GM12878 (cell line): ENCODE measurements around the gene HMGN3. TPM values are rescaled to one million over a fixed set of nuclear protein-coding genes. Genes with fewer than 3 reads are reported as not detected.

Experiments
- ATAC-seq: fragments of 200-7000 bp; cut with Tn5 transposase; 3 replicates; pipeline ENCODE4 v1.9.1; 2020; ENCODE audit warnings: mild to moderate bottlenecking, moderate library complexity
- BruUV-seq: library from RNA; stranded (reverse); fragments of 400-500 nt; replicated peaks from 2 replicates; lab custom pipeline; 2021; lab: Mats Ljungman, UMichigan
- CTCF ChIA-PET: fragments of 300-600 bp; sonication (Branson Sonifier 250); formaldehyde crosslinking; extraction: SDS; loops from one replicate; lab custom pipeline; 2021; ENCODE audit warnings: inconsistent platforms; lab: Yijun Ruan, JAX
- POLR2A ChIA-PET: fragments of 350-600 bp; formaldehyde crosslinking; extraction: SDS; loops from one replicate; lab custom pipeline; 2021; ENCODE audit warnings: inconsistent platforms; lab: Charles Lee
- RAD21 ChIA-PET: fragments of 300-600 bp; sonication (Branson Sonifier 250); formaldehyde crosslinking; loops from one replicate; lab custom pipeline; 2023; ENCODE audit warnings: antibody characterized with exemption; ENCODE audit not compliant: unreplicated experiment; lab: Charles Lee
- SMC1A ChIA-PET: fragments of 300-600 bp; sonication (Branson Sonifier 250); formaldehyde crosslinking; loops from one replicate; lab custom pipeline; 2023; ENCODE audit not compliant: unreplicated experiment, uncharacterized antibody; lab: Charles Lee
- DNase-seq: peaks from one replicate; pipeline ENCODE4 v3.0.0-alpha.2; 2011; ENCODE audit warnings: low read depth, low spot score
- FAIRE-seq: peaks from 3 replicates; lab custom pipeline; 2011; peaks lifted over from hg19 to GRCh38; lab: Jason Lieb, UNC
- H2AFZ ChIP-seq: 2 replicates; pipeline ENCODE4 v1.6.0; 2011; ENCODE audit warnings: low read depth, low read length, control low read depth; ENCODE audit not compliant: control insufficient read depth
- H3K27ac ChIP-seq: 2 replicates; pipeline ENCODE4 v1.5.1; 2011; ENCODE audit warnings: control low read depth; ENCODE audit not compliant: control insufficient read depth, insufficient read depth
- H3K27me3 ChIP-seq, 2 experiments: replicated peaks in 1 of 2; 2 replicates each; pipeline versions ENCODE4 v1.6.0 to v1.6.1; 2011; ENCODE audit warnings: low read length in 1 of 2; ENCODE audit not compliant: control insufficient read depth in 2 of 2, insufficient read depth in 2 of 2
- H3K36me3 ChIP-seq, 2 experiments: 2 replicates each; pipeline ENCODE4 v1.5.1; 2011; ENCODE audit warnings: low read length in 1 of 2; ENCODE audit not compliant: control insufficient read depth in 2 of 2, insufficient read depth in 2 of 2
- H3K4me1 ChIP-seq: 2 replicates; pipeline ENCODE4 v1.6.1; 2011; ENCODE audit warnings: mild to moderate bottlenecking, low read length, moderate library complexity, mixed read lengths; ENCODE audit not compliant: control insufficient read depth, insufficient read depth
- H3K4me2 ChIP-seq: 2 replicates; pipeline ENCODE4 v1.6.0; 2011; ENCODE audit warnings: control low read depth; ENCODE audit not compliant: control insufficient read depth, insufficient read depth
- H3K4me3 ChIP-seq: fragments of 200-600 bp; sonication (generic); 2 replicates; pipeline ENCODE4 v1.5.1; 2016
- H3K79me2 ChIP-seq: 2 replicates; pipeline ENCODE4 v1.6.0; 2011; ENCODE audit warnings: low read length; ENCODE audit not compliant: control insufficient read depth, insufficient read depth
- H3K9ac ChIP-seq: 2 replicates; pipeline ENCODE4 v1.8.0; 2011; ENCODE audit warnings: low read length, control low read depth, mixed read lengths; ENCODE audit not compliant: control insufficient read depth, insufficient read depth
- H3K9me3 ChIP-seq: replicated peaks from 3 replicates; pipeline ENCODE4 v1.5.1; 2011; ENCODE audit warnings: mild to moderate bottlenecking, low read length; ENCODE audit not compliant: control insufficient read depth, insufficient read depth
- H4K20me1 ChIP-seq: 2 replicates; pipeline ENCODE4 v1.6.0; 2011; ENCODE audit not compliant: control insufficient read depth, insufficient read depth
- ATF7 ChIP-seq: fragments of 450-650 bp; IDR thresholded peaks from 2 replicates; pipeline ENCODE4 v1.6.1; 2016; ENCODE audit warnings: low read depth, mild to moderate bottlenecking
- ESRRA ChIP-seq: IDR thresholded peaks from 2 replicates; pipeline ENCODE4 v1.6.1; 2012; ENCODE audit warnings: mild to moderate bottlenecking, low read length, improper control_type of control experiment
- EZH2 ChIP-seq: IDR thresholded peaks from 2 replicates; pipeline ENCODE4 v1.6.1; 2012; ENCODE audit warnings: low read depth, mild to moderate bottlenecking, control low read depth, inconsistent platforms, low read length, borderline replicate concordance; ENCODE audit not compliant: control insufficient read depth
- MEF2B ChIP-seq: fragments of 450-650 bp; IDR thresholded peaks from 2 replicates; pipeline ENCODE4 v1.6.1; 2018; ENCODE audit warnings: mild to moderate bottlenecking, moderate library complexity; ENCODE audit not compliant: partially characterized antibody, poor library complexity, severe bottlenecking
- RAD21 ChIP-seq: IDR thresholded peaks from 2 replicates; pipeline ENCODE4 v1.6.1; 2011; ENCODE audit warnings: mild to moderate bottlenecking, low read depth, low read length, moderate library complexity; ENCODE audit not compliant: insufficient read depth
- SREBF1 ChIP-seq: IDR thresholded peaks from 2 replicates; pipeline ENCODE4 v1.6.1; 2012; ENCODE audit warnings: mild to moderate bottlenecking, low read length
- SREBF2 ChIP-seq: IDR thresholded peaks from 2 replicates; pipeline ENCODE4 v1.6.1; 2012; ENCODE audit warnings: mild to moderate bottlenecking, low read length
- TCF12 ChIP-seq: IDR thresholded peaks from 2 replicates; pipeline ENCODE4 v1.6.1; 2011; ENCODE audit warnings: low read depth, mild to moderate bottlenecking, low read length
- YBX1 ChIP-seq: fragments of 450-650 bp; IDR thresholded peaks from 2 replicates; pipeline ENCODE4 v1.6.1; 2016; ENCODE audit warnings: antibody characterized with exemption
- WGBS: methylation state at CpG from one replicate; pipeline ENCODE4 v1.1.6; 2016; ENCODE audit warnings: low lambda C conversion rate; ENCODE audit not compliant: insufficient replicate concordance, insufficient coverage; ENCODE audit errors: missing lambda C conversion rate; 5-methylcytosine and 5-hydroxymethylcytosine counted together
- in situ Hi-C: fragments of 300-500 bp; cut with MboI; formaldehyde crosslinking; loops from 9 replicates; pipeline ENCODE4 v1.14.3; 2018; ENCODE audit warnings: mixed read lengths
- intact Hi-C: fragments of 100-400 bp; cut with micrococcal nuclease; formaldehyde crosslinking; loops from one replicate; pipeline ENCODE4 v1.14.2; 2022; ENCODE audit not compliant: unreplicated experiment
- polyA plus RNA-seq, 11 experiments: library from polyadenylated mRNA; depleted of rRNA in 4 of 11; unstranded in 6 of 11; stranded (reverse) in 5 of 11; fragments of >200 nt; fragmentation: Nextera tagmentation in 4 of 11; fragmentation: Illumina TruSeq in 1 of 11; extraction: Ambion mirVana in 4 of 11; extraction: Trizol in 1 of 11; gene quantifications; 1 replicate in 1 of 11; 2 replicates in 10 of 11; pipeline versions ENCODE4 v1.2.1 to v1.2.3, GENCODE V29; 2011 to 2016; ENCODE audit warnings: inconsistent platforms in 2 of 11, missing spikeins in 2 of 11, low read depth in 1 of 11
- total RNA-seq, 4 experiments: library from RNA; depleted of rRNA in 3 of 4; stranded (reverse); fragments of >200 nt in 3 of 4; fragmentation: Illumina TruSeq in 1 of 4; extraction: Trizol in 1 of 4; gene quantifications; 2 replicates each; pipeline versions ENCODE4 v1.2.1 to v1.2.3, GENCODE V29; 2013 to 2021
- TF ChIP-seq, protein P1 (sequence below): fragments of 450-650 bp; conservative IDR thresholded peaks from 2 replicates; pipeline ENCODE4 v1.6.1; 2017; ENCODE audit warnings: mild to moderate bottlenecking, moderate library complexity
- TF ChIP-seq, protein P2 (sequence below): IDR thresholded peaks from 2 replicates; pipeline ENCODE4 v1.6.1; 2011; ENCODE audit warnings: low read depth, low read length, improper control_type of control experiment, borderline replicate concordance

The HMGN3 gene
- total and polyA plus RNA-seq, 10 of the 15 experiments (the other 5 are each of a cell fraction or from before 2014, with no cell fraction given), result 115 to 496 (median 262) TPM

- no TSS peak for BruUV-seq
- no peak overlapping the region for H3K27ac ChIP-seq
- no peak overlapping the region for H3K4me2 ChIP-seq
- intact Hi-C loops, result no loop called here
- ATAC-seq (peak; percentile 41; the same call in 2 of the 3 replicates), DNase-seq (no peak), FAIRE-seq (no peak)
- no peaks in the 10 kb centered on the region for H3K36me3 ChIP-seq
- no peaks in the 10 kb centered on the region for H3K9me3 ChIP-seq
- ChIA-PET POLR2A (no interaction called here), RAD21 (no interaction called here), CTCF (no interaction called here), SMC1A (interaction anchor here (1.2 kb wide), 1 partner anchor 10 kb away, joined by 4 read pairs; no protein-coding TSS in a partner anchor)
- no peak for TF ChIP-seq RAD21
- TF ChIP-seq MEF2B, result no peak
- no peak for TF ChIP-seq ESRRA
- TF ChIP-seq SREBF1, result no peak
- TF ChIP-seq, protein P1, sequence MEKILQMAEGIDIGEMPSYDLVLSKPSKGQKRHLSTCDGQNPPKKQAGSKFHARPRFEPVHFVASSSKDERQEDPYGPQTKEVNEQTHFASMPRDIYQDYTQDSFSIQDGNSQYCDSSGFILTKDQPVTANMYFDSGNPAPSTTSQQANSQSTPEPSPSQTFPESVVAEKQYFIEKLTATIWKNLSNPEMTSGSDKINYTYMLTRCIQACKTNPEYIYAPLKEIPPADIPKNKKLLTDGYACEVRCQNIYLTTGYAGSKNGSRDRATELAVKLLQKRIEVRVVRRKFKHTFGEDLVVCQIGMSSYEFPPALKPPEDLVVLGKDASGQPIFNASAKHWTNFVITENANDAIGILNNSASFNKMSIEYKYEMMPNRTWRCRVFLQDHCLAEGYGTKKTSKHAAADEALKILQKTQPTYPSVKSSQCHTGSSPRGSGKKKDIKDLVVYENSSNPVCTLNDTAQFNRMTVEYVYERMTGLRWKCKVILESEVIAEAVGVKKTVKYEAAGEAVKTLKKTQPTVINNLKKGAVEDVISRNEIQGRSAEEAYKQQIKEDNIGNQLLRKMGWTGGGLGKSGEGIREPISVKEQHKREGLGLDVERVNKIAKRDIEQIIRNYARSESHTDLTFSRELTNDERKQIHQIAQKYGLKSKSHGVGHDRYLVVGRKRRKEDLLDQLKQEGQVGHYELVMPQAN, result no peak
- in situ Hi-C loops, result no loop called here
- no peaks in the 10 kb centered on the region for H3K79me2 ChIP-seq
- H3K4me1 ChIP-seq, result no peaks in the 10 kb centered on the region
- H2AFZ ChIP-seq, result no peak overlapping the region
- H3K4me3 ChIP-seq, result no peak overlapping the region
- H3K27me3 ChIP-seq, result no peaks in the 10 kb centered on the region
- no peaks in the 10 kb centered on the region for H4K20me1 ChIP-seq
- H3K9ac ChIP-seq, result no peak overlapping the region
These were observed 61.1 kb downstream of the HMGN3 start for GRCh38 chr6:79173378-79173777.

DNA sequence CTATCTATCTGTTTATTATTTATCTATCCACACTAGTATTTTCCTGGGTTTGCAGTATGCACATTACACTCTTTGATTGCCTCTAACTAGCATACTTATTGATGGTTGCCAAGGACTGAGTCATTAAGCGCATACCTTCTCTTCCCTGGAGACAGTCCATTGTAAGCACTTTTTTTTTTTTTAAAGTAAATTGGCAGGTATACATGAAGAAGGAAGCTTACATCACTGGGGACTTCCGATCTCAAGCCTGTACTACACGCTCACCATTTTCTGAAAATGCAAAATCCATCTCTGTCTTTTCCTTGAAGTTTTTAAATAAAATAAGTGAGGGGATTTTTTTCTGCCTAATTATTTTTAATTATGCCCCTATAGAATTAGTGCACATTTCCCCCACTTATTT is 63.5 kb downstream of the HMGN3 start:
- H2AFZ ChIP-seq, result no peak overlapping the region
- ChIA-PET RAD21 (no interaction called here), CTCF (no interaction called here), SMC1A (interaction anchor here (0.7 kb wide), 1 partner anchor 1802 kb away, joined by 3 read pairs; no protein-coding TSS in a partner anchor), POLR2A (no interaction called here)
- H3K27ac ChIP-seq, result no peak overlapping the region
- H4K20me1 ChIP-seq, result no peaks in the 10 kb centered on the region
- H3K9ac ChIP-seq, result no peak overlapping the region
- H3K4me3 ChIP-seq, result no peak overlapping the region
- no peaks in the 10 kb centered on the region for H3K79me2 ChIP-seq
- no peaks in the 10 kb centered on the region for H3K27me3 ChIP-seq
- 75% methylated on average over 3 of the region's 3 CpGs for WGBS
- in situ Hi-C loops, result no loop called here
- intact Hi-C loops, result no loop called here
- no peaks in the 10 kb centered on the region for H3K9me3 ChIP-seq
- no TSS peak for BruUV-seq
- no peak for FAIRE-seq
- H3K36me3 ChIP-seq, result no peaks in the 10 kb centered on the region
- DNase-seq, result no peak
- peak; percentile 51 for ATAC-seq
- H3K4me1 ChIP-seq, result no peaks in the 10 kb centered on the region
- H3K4me2 ChIP-seq, result no peak overlapping the region
- TF ChIP-seq SREBF2 (no peak), EZH2 (no peak), TCF12 (no peak), YBX1 (no peak), ATF7 (no peak)
- TF ChIP-seq, protein P2, sequence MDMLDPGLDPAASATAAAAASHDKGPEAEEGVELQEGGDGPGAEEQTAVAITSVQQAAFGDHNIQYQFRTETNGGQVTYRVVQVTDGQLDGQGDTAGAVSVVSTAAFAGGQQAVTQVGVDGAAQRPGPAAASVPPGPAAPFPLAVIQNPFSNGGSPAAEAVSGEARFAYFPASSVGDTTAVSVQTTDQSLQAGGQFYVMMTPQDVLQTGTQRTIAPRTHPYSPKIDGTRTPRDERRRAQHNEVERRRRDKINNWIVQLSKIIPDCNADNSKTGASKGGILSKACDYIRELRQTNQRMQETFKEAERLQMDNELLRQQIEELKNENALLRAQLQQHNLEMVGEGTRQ, result no peak
